CD14-positive monocyte (primary cell): Measurements from ENCODE around the gene KDELR1. TPM values are rescaled to one million over a fixed set of nuclear protein-coding genes. Genes with fewer than 3 reads are reported as not detected.

ENCODE experiments used
- DNase-seq, 3 donors: peaks; one replicate each; pipeline ENCODE4 v3.0.0-alpha.2; 2011 to 2022
- H2AFZ ChIP-seq: 2 replicates; pipeline ENCODE4 v1.6.0; 2012; ENCODE audit warnings: mild to moderate bottlenecking, low read depth, low read length, inconsistent platforms; ENCODE audit not compliant: insufficient read depth, poor library complexity, severe bottlenecking
- H3K27ac ChIP-seq, 2 donors: 1 replicate in 1 of 2; 2 replicates in 1 of 2; pipeline ENCODE4 v1.5.1; 2012 to 2013; ENCODE audit warnings: low read length in 2 of 2, control low read depth in 1 of 2, inconsistent platforms in 1 of 2, low read depth in 1 of 2, mild to moderate bottlenecking in 1 of 2
- H3K27me3 ChIP-seq, 2 donors: one replicate each; pipeline versions ENCODE4 v1.6.0 to v1.6.1; 2011 to 2013; ENCODE audit warnings: low read length in 2 of 2; ENCODE audit not compliant: control insufficient read depth in 2 of 2, insufficient read depth in 2 of 2
- H3K36me3 ChIP-seq, 2 donors: replicated peaks in 1 of 2; 1 replicate in 1 of 2; 2 replicates in 1 of 2; pipeline versions ENCODE4 v1.5.1 to v1.6.1; 2012 to 2013; ENCODE audit warnings: low read length in 2 of 2, control low read depth in 1 of 2, inconsistent platforms in 1 of 2, mild to moderate bottlenecking in 1 of 2; ENCODE audit not compliant: insufficient read depth in 2 of 2, control insufficient read depth in 1 of 2
- H3K4me1 ChIP-seq, 2 donors: 1 replicate in 1 of 2; 2 replicates in 1 of 2; pipeline versions ENCODE4 v1.5.1 to v1.6.1; 2012 to 2013; ENCODE audit warnings: low read length in 2 of 2, control low read depth in 1 of 2, inconsistent platforms in 1 of 2, mild to moderate bottlenecking in 1 of 2, moderate library complexity in 1 of 2; ENCODE audit not compliant: insufficient read depth in 2 of 2, control insufficient read depth in 1 of 2
- H3K4me2 ChIP-seq: replicated peaks from 2 replicates; pipeline ENCODE3; 2012; ENCODE audit warnings: low read length, moderate library complexity, mild to moderate bottlenecking; ENCODE audit not compliant: poor library complexity, severe bottlenecking; ENCODE audit errors: extremely low read depth
- H3K4me3 ChIP-seq, 3 experiments: fragments of 200-600 bp in 1 of 3; sonication (generic) in 1 of 3; replicated peaks in 1 of 3; 1 replicate in 2 of 3; 2 replicates in 1 of 3; pipeline ENCODE4 v1.5.1; 2011 to 2013; ENCODE audit warnings: low read length in 3 of 3, mild to moderate bottlenecking in 3 of 3, control low read depth in 2 of 3, low read depth in 2 of 3, inconsistent platforms in 1 of 3, moderate library complexity in 1 of 3
- H3K79me2 ChIP-seq: 2 replicates; pipeline ENCODE4 v1.6.0; 2012; ENCODE audit warnings: mild to moderate bottlenecking, control low read depth, inconsistent platforms, low read length, moderate library complexity; ENCODE audit not compliant: insufficient read depth
- H3K9ac ChIP-seq: 2 replicates; pipeline ENCODE4 v1.6.0; 2017; ENCODE audit warnings: low read length, mild to moderate bottlenecking; ENCODE audit not compliant: insufficient read depth, poor library complexity, severe bottlenecking
- H3K9me3 ChIP-seq, 2 donors: replicated peaks in 1 of 2; 1 replicate in 1 of 2; 2 replicates in 1 of 2; pipeline versions ENCODE4 v1.5.1 to v1.6.1; 2012 to 2013; ENCODE audit warnings: low read length in 2 of 2, control low read depth in 1 of 2; ENCODE audit not compliant: control insufficient read depth in 1 of 2, insufficient read depth in 1 of 2
- H4K20me1 ChIP-seq: 2 replicates; pipeline ENCODE4 v1.6.0; 2012; ENCODE audit warnings: mild to moderate bottlenecking, low read length, control low read depth, moderate library complexity; ENCODE audit not compliant: insufficient read depth
- H3K27ac Mint-ChIP-seq, 7 donors: one replicate each; pipeline ENCODE4 v1.8.0; 2020; ENCODE audit warnings: mild to moderate bottlenecking in 7 of 7, mixed read lengths in 7 of 7, moderate library complexity in 6 of 7, inconsistent platforms in 2 of 7
- H3K27me3 Mint-ChIP-seq, 3 donors: one replicate each; pipeline ENCODE4 v1.8.0; 2021 to 2022; ENCODE audit warnings: low read depth in 3 of 3, mild to moderate bottlenecking in 3 of 3, mixed read lengths in 3 of 3, moderate library complexity in 3 of 3, inconsistent platforms in 1 of 3
- H3K36me3 Mint-ChIP-seq, 2 donors: one replicate each; pipeline ENCODE4 v1.8.0; 2020; ENCODE audit warnings: mixed read lengths in 2 of 2, inconsistent platforms in 1 of 2, mild to moderate bottlenecking in 1 of 2
- H3K4me1 Mint-ChIP-seq: one replicate; pipeline ENCODE4 v1.8.0; 2020; ENCODE audit warnings: mild to moderate bottlenecking, mixed read lengths
- H3K4me3 Mint-ChIP-seq, 2 donors: one replicate each; pipeline ENCODE4 v1.8.0; 2020; ENCODE audit warnings: mild to moderate bottlenecking in 2 of 2, mixed read lengths in 2 of 2, moderate library complexity in 1 of 2
- H3K9me3 Mint-ChIP-seq, 7 donors: one replicate each; pipeline ENCODE4 v1.8.0; 2020 to 2022; ENCODE audit warnings: mixed read lengths in 7 of 7, mild to moderate bottlenecking in 6 of 7, moderate library complexity in 6 of 7, inconsistent platforms in 2 of 7
- WGBS: methylation state at CpG from one replicate; pipeline ENCODE4 v1.1.5; 2013; ENCODE audit warnings: missing lambda C conversion rate; ENCODE audit not compliant: insufficient coverage; 5-methylcytosine and 5-hydroxymethylcytosine counted together
- intact Hi-C, 2 donors: fragments of 100-400 bp; cut with micrococcal nuclease; formaldehyde crosslinking; loops; one replicate each; pipeline versions ENCODE4 v1.15.0 to v1.15.1; 2023
- polyA plus RNA-seq, 3 donors: library from polyadenylated mRNA; depleted of rRNA in 1 of 3; unstranded in 2 of 3; stranded (reverse) in 1 of 3; fragments of 300-500 nt in 2 of 3; fragments of >200 nt in 1 of 3; fragmentation: Illumina TruSeq in 2 of 3; gene quantifications; 1 replicate in 2 of 3; 2 replicates in 1 of 3; pipeline ENCODE4 v1.2.3, GENCODE V29; 2012 to 2021
- TF ChIP-seq, protein P1 (sequence below): fragments of 200-600 bp; IDR thresholded peaks from one replicate; pipeline ENCODE4 v1.8.0; 2022; ENCODE audit warnings: antibody characterized with exemption, mild to moderate bottlenecking

KDELR1 gene
- polyA plus RNA-seq, 3 donors: 42.0 to 72.0 (median 51.3) TPM

DNA sequence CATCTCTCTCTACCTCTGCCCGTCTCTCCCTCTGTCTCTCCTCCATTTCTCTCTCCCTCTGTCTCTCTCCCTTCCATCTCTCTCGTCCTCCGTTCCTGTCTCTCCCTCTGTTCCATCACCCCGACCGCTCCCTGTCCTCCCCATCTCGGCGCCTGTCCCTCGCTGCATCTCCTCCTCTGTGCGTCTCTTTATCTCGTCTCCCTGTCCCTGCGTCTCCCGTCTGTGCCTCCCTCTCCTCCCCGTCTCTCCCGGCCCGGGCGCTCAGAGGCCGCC is 6.7 kb upstream of the KDELR1 start:
- Histone ChIP-seq H3K36me3 (no peaks in the 10 kb centered on the region), H3K9me3 (peaks cover 4 to 15% of the 10 kb centered on the region in 2 donors), H3K4me3 (peak overlapping the region; percentile 17 to 73 (median 36)), H3K4me1 (peaks cover 35 to 45% of the 10 kb centered on the region in 2 donors), H3K79me2 (no peaks in the 10 kb centered on the region), H3K27me3 (peaks cover 41 to 50% of the 10 kb centered on the region in 2 donors), H3K9ac (peak overlapping the region; percentile 19), H2AFZ (peak overlapping the region; percentile 87), H3K4me2 (peak overlapping the region; percentile 72), H4K20me1 (no peaks in the 10 kb centered on the region), H3K27ac (no peak overlapping the region)
- H3K27ac Mint-ChIP-seq: peak overlapping the region in 4 of 7 donors; percentile 9 to 82 (median 65)
- H3K9me3 Mint-ChIP-seq: peaks cover 4 to 41% (median 14%) of the 10 kb centered on the region in 7 donors
- H3K27me3 Mint-ChIP-seq: peaks cover 50 to 56% (median 54%) of the 10 kb centered on the region in 3 donors
- no peak for DNase-seq
- TF ChIP-seq, protein P1, sequence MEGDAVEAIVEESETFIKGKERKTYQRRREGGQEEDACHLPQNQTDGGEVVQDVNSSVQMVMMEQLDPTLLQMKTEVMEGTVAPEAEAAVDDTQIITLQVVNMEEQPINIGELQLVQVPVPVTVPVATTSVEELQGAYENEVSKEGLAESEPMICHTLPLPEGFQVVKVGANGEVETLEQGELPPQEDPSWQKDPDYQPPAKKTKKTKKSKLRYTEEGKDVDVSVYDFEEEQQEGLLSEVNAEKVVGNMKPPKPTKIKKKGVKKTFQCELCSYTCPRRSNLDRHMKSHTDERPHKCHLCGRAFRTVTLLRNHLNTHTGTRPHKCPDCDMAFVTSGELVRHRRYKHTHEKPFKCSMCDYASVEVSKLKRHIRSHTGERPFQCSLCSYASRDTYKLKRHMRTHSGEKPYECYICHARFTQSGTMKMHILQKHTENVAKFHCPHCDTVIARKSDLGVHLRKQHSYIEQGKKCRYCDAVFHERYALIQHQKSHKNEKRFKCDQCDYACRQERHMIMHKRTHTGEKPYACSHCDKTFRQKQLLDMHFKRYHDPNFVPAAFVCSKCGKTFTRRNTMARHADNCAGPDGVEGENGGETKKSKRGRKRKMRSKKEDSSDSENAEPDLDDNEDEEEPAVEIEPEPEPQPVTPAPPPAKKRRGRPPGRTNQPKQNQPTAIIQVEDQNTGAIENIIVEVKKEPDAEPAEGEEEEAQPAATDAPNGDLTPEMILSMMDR: no peak
- WGBS: 4% methylated on average over 17 of the region's 17 CpGs
- intact Hi-C loops: loop anchor here in 1 of 2 donors (10.0 kb wide), 1 partner anchor 47 kb away; the partner anchor contains the start of gene GRWD1
- peaks cover 0 to 10% of the 10 kb centered on the region in 2 donors for H3K36me3 Mint-ChIP-seq
- H3K4me1 Mint-ChIP-seq: peaks cover 41% of the 10 kb centered on the region
- peak overlapping the region; percentile 94 to 95 for H3K4me3 Mint-ChIP-seq

DNA sequence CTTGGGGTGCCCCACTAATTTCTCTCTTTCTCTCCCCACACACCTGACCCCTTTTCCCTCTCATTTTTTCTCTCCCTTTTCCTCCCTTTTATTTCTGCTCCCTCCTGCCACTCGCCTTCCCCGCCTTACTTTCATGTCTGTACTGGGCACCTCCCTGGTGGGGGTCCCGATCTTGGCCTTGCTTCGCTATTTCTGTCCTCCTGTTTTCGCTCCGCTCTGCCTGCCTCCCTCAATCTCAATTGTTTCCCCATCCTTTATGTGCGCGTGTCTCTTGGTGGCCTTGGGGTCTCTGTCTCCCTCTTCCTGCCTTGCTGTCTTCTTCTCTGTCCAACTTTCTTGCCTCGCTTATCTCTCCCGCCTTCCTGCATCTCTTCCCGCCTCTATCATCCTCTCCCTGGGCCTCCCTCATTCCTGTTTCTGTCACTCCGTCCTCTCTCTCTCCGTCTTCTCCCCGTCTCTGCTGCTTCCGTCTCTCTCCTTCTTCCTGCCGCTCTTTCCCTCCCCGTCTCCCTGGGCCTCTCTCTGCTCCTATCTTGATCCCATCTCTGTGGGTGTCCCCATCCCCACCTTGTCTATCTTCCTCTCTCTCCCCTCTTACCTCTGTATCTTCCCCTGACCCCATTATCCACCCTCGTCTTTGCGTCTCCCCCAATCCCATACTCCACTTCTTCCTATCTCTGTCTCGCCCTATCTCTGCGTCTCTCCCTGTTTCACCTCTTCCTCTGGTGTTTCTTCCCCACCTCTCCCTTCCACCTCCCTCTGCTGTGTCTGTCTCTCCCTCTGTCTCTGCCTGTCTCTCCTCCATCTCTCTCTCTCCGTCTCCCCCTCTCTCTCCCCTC is 6.1 kb upstream of the KDELR1 start:
- intact Hi-C loops: loop anchor here in 1 of 2 donors (10.0 kb wide), 1 partner anchor 47 kb away; the partner anchor contains the start of gene GRWD1
- Mint-ChIP-seq H3K4me3 (peak overlapping the region; percentile 94 to 95), H3K4me1 (peaks cover 41% of the 10 kb centered on the region), H3K36me3 (peaks cover 0 to 10% of the 10 kb centered on the region in 2 donors), H3K9me3 (peaks cover 4 to 46% (median 14%) of the 10 kb centered on the region in 7 donors), H3K27me3 (peaks cover 56 to 62% (median 59%) of the 10 kb centered on the region in 3 donors), H3K27ac (peak overlapping the region in 4 of 7 donors; percentile 9 to 82 (median 62))
- Histone ChIP-seq H3K9me3 (peaks cover 4 to 15% of the 10 kb centered on the region in 2 donors), H4K20me1 (no peaks in the 10 kb centered on the region), H3K27me3 (peaks cover 47 to 56% of the 10 kb centered on the region in 2 donors), H3K36me3 (no peaks in the 10 kb centered on the region), H3K27ac (no peak overlapping the region), H3K4me3 (peak overlapping the region; percentile 17 to 73 (median 36)), H3K4me2 (peak overlapping the region; percentile 72), H3K9ac (peak overlapping the region; percentile 19), H2AFZ (peak overlapping the region; percentile 87), H3K4me1 (peaks cover 35 to 45% of the 10 kb centered on the region in 2 donors), H3K79me2 (no peaks in the 10 kb centered on the region)
- TF ChIP-seq, protein P1: no peak
- 33% methylated on average over 22 of the region's 22 CpGs for WGBS
- DNase-seq: no peak
